Endodermal cell (in vitro differentiated cells): Measurements from ENCODE around the gene VPS72. TPM values are rescaled to one million over a fixed set of nuclear protein-coding genes. Genes with fewer than 3 reads are reported as not detected.

Source experiments
- DNase-seq: peaks from one replicate; pipeline ENCODE4 v3.0.0-alpha.2; 2017
- H3K27ac ChIP-seq: 2 replicates; pipeline ENCODE4 v1.5.1; 2013; ENCODE audit warnings: mild to moderate bottlenecking, low read depth, low read length, moderate library complexity
- H3K27me3 ChIP-seq: 2 replicates; pipeline ENCODE4 v1.6.1; 2013; ENCODE audit warnings: mild to moderate bottlenecking, low read length, moderate library complexity; ENCODE audit not compliant: insufficient read depth, control insufficient read depth, poor library complexity, severe bottlenecking
- H3K36me3 ChIP-seq: 2 replicates; pipeline ENCODE4 v1.7.0; 2013; ENCODE audit warnings: mild to moderate bottlenecking, low read length, moderate library complexity; ENCODE audit not compliant: control insufficient read depth, insufficient read depth
- H3K4me1 ChIP-seq: one replicate; pipeline ENCODE4 v1.7.0; 2013; ENCODE audit warnings: low read length; ENCODE audit not compliant: control insufficient read depth, insufficient read depth
- H3K4me3 ChIP-seq: 2 replicates; pipeline ENCODE4 v1.5.1; 2013; ENCODE audit warnings: mild to moderate bottlenecking, low read length, moderate library complexity
- H3K9ac ChIP-seq: 2 replicates; pipeline ENCODE4 v1.6.1; 2013; ENCODE audit warnings: mild to moderate bottlenecking, low read length, moderate library complexity; ENCODE audit not compliant: poor library complexity, severe bottlenecking; ENCODE audit errors: extremely low read depth
- H3K9me3 ChIP-seq: 2 replicates; pipeline ENCODE4 v1.6.1; 2013; ENCODE audit warnings: mild to moderate bottlenecking, low read length, moderate library complexity; ENCODE audit not compliant: control insufficient read depth
- H3K27ac Mint-ChIP-seq: 2 replicates; pipeline ENCODE4 v1.8.0; 2020; ENCODE audit warnings: mixed read lengths
- H3K27me3 Mint-ChIP-seq: 2 replicates; pipeline ENCODE4 v1.8.0; 2021; ENCODE audit warnings: mild to moderate bottlenecking, mixed read lengths; ENCODE audit not compliant: insufficient read depth
- H3K36me3 Mint-ChIP-seq: 2 replicates; pipeline ENCODE4 v1.8.0; 2020; ENCODE audit warnings: low read depth, mixed read lengths
- H3K4me1 Mint-ChIP-seq: 2 replicates; pipeline ENCODE4 v1.8.0; 2020; ENCODE audit warnings: mixed read lengths
- H3K4me3 Mint-ChIP-seq: 2 replicates; pipeline ENCODE4 v1.8.0; 2020; ENCODE audit warnings: mild to moderate bottlenecking, moderate library complexity, mixed read lengths
- H3K9me3 Mint-ChIP-seq: 2 replicates; pipeline ENCODE4 v1.8.0; 2020; ENCODE audit warnings: mild to moderate bottlenecking, mixed read lengths
- CTCF ChIP-seq: fragments of 200-600 bp; sonication (generic); conservative IDR thresholded peaks from 2 replicates; pipeline ENCODE4 v1.5.0; 2021; ENCODE audit warnings: antibody characterized with exemption, mild to moderate bottlenecking
- WGBS, 2 experiments: methylation state at CpG; one replicate each; pipeline versions ENCODE4 v1.1.5 to v1.1.7; 2013; ENCODE audit warnings: missing lambda C conversion rate in 2 of 2, mixed read lengths in 1 of 2; ENCODE audit not compliant: insufficient coverage in 1 of 2, insufficient read length in 1 of 2; 5-methylcytosine and 5-hydroxymethylcytosine counted together
- total RNA-seq, 2 donors: library from RNA; stranded (reverse); fragmentation: NEBNext Ultra II Directional in 1 of 2; extraction: Animal tissue kit (Norgen Biotek cat#: 25700) in 1 of 2; gene quantifications; 2 replicates in 1 of 2; 3 replicates in 1 of 2; pipeline ENCODE4 v1.2.1, GENCODE V29; 2021

The VPS72 gene
- total RNA-seq, 2 donors from 2014 or later = 79.4 to 103 TPM

GRCh38 chr1:151175863-151176262 lies 14.1 kb downstream of the VPS72 start, which contains the start of gene TMOD4:
TMOD4 (minus strand) TSS chr1:151175981; CDS start chr1:151174875, 1,106 bp downstream.
- H3K4me1 ChIP-seq = no peaks in the 10 kb centered on the region
- H3K9me3 ChIP-seq = no peaks in the 10 kb centered on the region
- 91% methylated on average over 4 of the region's 4 CpGs; no CpG with 5 or more reads in 1 of the 2 experiments for WGBS, 2 experiments
- no peak for DNase-seq
- peaks cover 2% of the 10 kb centered on the region for H3K4me1 Mint-ChIP-seq
- no peaks in the 10 kb centered on the region for H3K27me3 ChIP-seq
- no peak within 1 kb of the TSS for H3K4me3 ChIP-seq
- no peaks in the 10 kb centered on the region for H3K9me3 Mint-ChIP-seq
- peaks cover 61% of the 10 kb centered on the region for H3K36me3 ChIP-seq
- no peak within 1 kb of the TSS for H3K9ac ChIP-seq
- H3K27ac Mint-ChIP-seq = peak within 1 kb of the TSS; percentile 27
- H3K27me3 Mint-ChIP-seq = no peaks in the 10 kb centered on the region
- no peak within 1 kb of the TSS for H3K27ac ChIP-seq
- peak; percentile 76 for TF ChIP-seq CTCF
- H3K36me3 Mint-ChIP-seq = peaks cover 61% of the 10 kb centered on the region
- H3K4me3 Mint-ChIP-seq = no peak within 1 kb of the TSS

GRCh38 chr1:151175041-151175741 lies 14.8 kb downstream of the VPS72 start:
- Histone ChIP-seq H3K27me3 (no peaks in the 10 kb centered on the region), H3K9me3 (no peaks in the 10 kb centered on the region), H3K4me1 (no peaks in the 10 kb centered on the region), H3K9ac (no peak overlapping the region), H3K4me3 (no peak overlapping the region), H3K27ac (no peak overlapping the region), H3K36me3 (peaks cover 56% of the 10 kb centered on the region)
- peaks cover 55% of the 10 kb centered on the region for H3K36me3 Mint-ChIP-seq
- H3K9me3 Mint-ChIP-seq = no peaks in the 10 kb centered on the region
- H3K4me3 Mint-ChIP-seq = no peak overlapping the region
- 85 to 93% methylated on average over 4 to 5 of the region's 6 CpGs for WGBS, 2 experiments
- no peak for TF ChIP-seq CTCF
- DNase-seq = no peak
- peaks cover 4% of the 10 kb centered on the region for H3K4me1 Mint-ChIP-seq
- no peaks in the 10 kb centered on the region for H3K27me3 Mint-ChIP-seq
- no peak overlapping the region for H3K27ac Mint-ChIP-seq

GRCh38 chr1:151171190-151171589 lies 18.8 kb downstream of the VPS72 start:
- Mint-ChIP-seq H3K27me3 (no peaks in the 10 kb centered on the region), H3K4me1 (peaks cover 7% of the 10 kb centered on the region), H3K4me3 (no peak overlapping the region), H3K9me3 (no peaks in the 10 kb centered on the region), H3K27ac (peak overlapping the region; percentile 93), H3K36me3 (peaks cover 48% of the 10 kb centered on the region)
- no peak for TF ChIP-seq CTCF
- DNase-seq = no peak
- Histone ChIP-seq H3K9ac (no peak overlapping the region), H3K9me3 (no peaks in the 10 kb centered on the region), H3K36me3 (peaks cover 49% of the 10 kb centered on the region), H3K27ac (no peak overlapping the region), H3K27me3 (no peaks in the 10 kb centered on the region), H3K4me1 (peaks cover 5% of the 10 kb centered on the region), H3K4me3 (no peak overlapping the region)
- 84 to 93% methylated on average over 3 to 5 of the region's 5 CpGs for WGBS, 2 experiments
